Measurements from ENCODE around the gene ZNF277.
"Not testable (repeated sequence)": the region's sequence is repeated elsewhere in the genome, so short reads cannot be mapped to it uniquely, and the experiment has no call there.

The ZNF277 gene

GRCh38 chr7:112390167-112390566, 183.7 kb downstream of the ZNF277 start:
- no peaks in the 10 kb centered on the region for H3K9me3 Mint-ChIP-seq
- no peak overlapping the region for H3K4me3 Mint-ChIP-seq
- peaks cover 12% of the 10 kb centered on the region for H3K27me3 Mint-ChIP-seq
- peaks cover 16% of the 10 kb centered on the region for H3K4me1 Mint-ChIP-seq (ENCODE audit: low read depth)
- intact Hi-C loops (cut with micrococcal nuclease) = no loop called here
- H3K36me3 Mint-ChIP-seq (ENCODE audit: low read depth) = no peaks in the 10 kb centered on the region
- no peak overlapping the region for H3K27ac Mint-ChIP-seq

- H3K27ac Mint-ChIP-seq = peak overlapping the region; percentile 71
- H3K36me3 Mint-ChIP-seq (ENCODE audit: low read depth); H3K9me3 Mint-ChIP-seq; intact Hi-C loops (cut with micrococcal nuclease): not testable (repeated sequence)
- peaks cover 16% of the 10 kb centered on the region for H3K4me1 Mint-ChIP-seq (ENCODE audit: low read depth)
- H3K4me3 Mint-ChIP-seq = peak overlapping the region; percentile 82
- H3K27me3 Mint-ChIP-seq = peaks cover 12% of the 10 kb centered on the region
Observed at GRCh38 chr7:112391079-112391821, 184.8 kb downstream of the ZNF277 start.

GRCh38 chr7:112391841-112392286, 185.4 kb downstream of the ZNF277 start:
- H3K4me1 Mint-ChIP-seq (ENCODE audit: low read depth) = peaks cover 16% of the 10 kb centered on the region
- H3K9me3 Mint-ChIP-seq; H3K36me3 Mint-ChIP-seq (ENCODE audit: low read depth): not testable (repeated sequence)
- H3K27ac Mint-ChIP-seq = peak overlapping the region; percentile 71
- intact Hi-C loops (cut with micrococcal nuclease) = loop anchor here (2.0 kb wide), 1 partner anchor 59 kb away; the partner anchor contains the start of gene IFRD1
- H3K4me3 Mint-ChIP-seq = peak overlapping the region; percentile 69
- peaks cover 12% of the 10 kb centered on the region for H3K27me3 Mint-ChIP-seq
